GM12865 (cell line): ENCODE results near the gene HOXB9.

Experiments
- DNase-seq: peaks from one replicate; pipeline ENCODE4 v3.0.0; 2010; ENCODE audit warnings: low read depth
- H3K4me3 ChIP-seq: 2 replicates; pipeline ENCODE4 v1.5.1; 2011; ENCODE audit warnings: mild to moderate bottlenecking, low read depth, low read length, control low read depth
- TF ChIP-seq, protein P1 (sequence below): IDR thresholded peaks from 2 replicates; pipeline ENCODE4 v1.5.1; 2011; ENCODE audit warnings: low read length, control low read depth, low read depth, inconsistent platforms; ENCODE audit not compliant: insufficient read depth; ENCODE audit errors: missing control alignments

Gene HOXB9

DNA sequence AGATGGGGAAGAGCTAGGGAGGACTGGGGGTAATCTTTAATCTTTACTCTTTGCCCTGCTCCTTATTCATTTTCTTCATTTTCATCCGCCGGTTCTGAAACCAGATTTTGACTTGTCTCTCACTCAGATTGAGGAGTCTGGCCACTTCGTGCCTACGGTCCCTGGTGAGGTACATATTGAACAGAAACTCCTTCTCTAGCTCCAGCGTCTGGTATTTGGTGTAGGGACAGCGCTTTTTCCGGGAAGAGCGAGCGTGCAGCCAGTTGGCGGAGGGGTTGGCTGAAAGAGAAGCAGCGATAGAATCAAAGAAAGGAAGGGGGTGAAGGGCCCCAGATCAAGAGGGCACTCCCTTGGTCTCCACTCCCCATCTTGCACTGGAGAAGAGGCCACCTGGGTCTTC, 3.3 kb downstream of the HOXB9 start:
- TF ChIP-seq, protein P1, sequence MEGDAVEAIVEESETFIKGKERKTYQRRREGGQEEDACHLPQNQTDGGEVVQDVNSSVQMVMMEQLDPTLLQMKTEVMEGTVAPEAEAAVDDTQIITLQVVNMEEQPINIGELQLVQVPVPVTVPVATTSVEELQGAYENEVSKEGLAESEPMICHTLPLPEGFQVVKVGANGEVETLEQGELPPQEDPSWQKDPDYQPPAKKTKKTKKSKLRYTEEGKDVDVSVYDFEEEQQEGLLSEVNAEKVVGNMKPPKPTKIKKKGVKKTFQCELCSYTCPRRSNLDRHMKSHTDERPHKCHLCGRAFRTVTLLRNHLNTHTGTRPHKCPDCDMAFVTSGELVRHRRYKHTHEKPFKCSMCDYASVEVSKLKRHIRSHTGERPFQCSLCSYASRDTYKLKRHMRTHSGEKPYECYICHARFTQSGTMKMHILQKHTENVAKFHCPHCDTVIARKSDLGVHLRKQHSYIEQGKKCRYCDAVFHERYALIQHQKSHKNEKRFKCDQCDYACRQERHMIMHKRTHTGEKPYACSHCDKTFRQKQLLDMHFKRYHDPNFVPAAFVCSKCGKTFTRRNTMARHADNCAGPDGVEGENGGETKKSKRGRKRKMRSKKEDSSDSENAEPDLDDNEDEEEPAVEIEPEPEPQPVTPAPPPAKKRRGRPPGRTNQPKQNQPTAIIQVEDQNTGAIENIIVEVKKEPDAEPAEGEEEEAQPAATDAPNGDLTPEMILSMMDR, result no peak
- DNase-seq, result no peak
- H3K4me3 ChIP-seq, result no peak overlapping the region

DNA sequence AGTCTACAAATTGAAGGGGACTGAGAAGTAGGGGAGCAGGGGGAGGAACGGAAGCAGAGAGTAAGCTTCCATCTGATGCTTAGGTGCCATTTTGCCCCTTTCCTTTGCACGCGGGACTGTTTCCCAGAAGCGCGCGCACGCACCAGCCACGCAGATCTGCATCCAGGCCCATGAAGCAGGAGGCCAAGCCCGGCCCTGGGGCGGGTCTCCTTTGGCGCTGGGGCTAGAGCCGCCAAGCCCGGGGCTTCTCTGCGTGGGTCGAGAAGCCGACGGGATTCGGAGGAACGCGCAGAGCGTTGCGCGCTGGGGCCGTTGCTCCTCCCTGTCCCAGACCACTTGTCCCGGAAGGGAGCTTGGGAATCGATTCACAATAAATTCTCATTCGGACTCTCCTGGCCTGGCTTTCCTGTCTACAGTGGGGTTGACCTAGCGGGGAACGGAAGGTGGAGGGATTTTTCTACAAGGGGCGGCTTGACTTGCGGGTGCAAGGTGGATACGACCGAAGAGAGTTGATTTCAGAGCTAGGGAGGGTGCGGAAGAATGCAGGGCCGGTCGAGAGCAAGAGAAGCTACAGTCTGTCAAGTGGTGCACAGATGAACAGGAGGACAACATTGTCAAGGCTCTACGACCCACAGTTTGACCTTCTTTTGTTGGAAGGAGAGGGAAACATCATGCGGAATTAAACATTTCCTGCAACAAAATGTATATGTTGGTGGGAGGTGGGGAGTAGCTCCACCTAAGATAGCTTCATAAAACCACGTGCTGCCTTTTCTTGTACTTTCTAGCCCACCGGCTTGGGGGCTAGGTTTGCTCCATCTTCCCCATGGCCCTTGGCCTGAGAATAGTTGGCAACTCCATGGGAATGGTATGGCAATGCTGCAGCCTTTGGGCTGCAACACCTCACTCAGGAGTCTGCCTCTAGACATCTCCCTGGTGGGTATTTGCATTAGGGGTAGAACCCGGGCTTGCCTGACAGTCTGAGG, 4.5 kb downstream of the HOXB9 start:
- H3K4me3 ChIP-seq, result no peak overlapping the region
- TF ChIP-seq, protein P1, result no peak
- DNase-seq, result no peak

DNA sequence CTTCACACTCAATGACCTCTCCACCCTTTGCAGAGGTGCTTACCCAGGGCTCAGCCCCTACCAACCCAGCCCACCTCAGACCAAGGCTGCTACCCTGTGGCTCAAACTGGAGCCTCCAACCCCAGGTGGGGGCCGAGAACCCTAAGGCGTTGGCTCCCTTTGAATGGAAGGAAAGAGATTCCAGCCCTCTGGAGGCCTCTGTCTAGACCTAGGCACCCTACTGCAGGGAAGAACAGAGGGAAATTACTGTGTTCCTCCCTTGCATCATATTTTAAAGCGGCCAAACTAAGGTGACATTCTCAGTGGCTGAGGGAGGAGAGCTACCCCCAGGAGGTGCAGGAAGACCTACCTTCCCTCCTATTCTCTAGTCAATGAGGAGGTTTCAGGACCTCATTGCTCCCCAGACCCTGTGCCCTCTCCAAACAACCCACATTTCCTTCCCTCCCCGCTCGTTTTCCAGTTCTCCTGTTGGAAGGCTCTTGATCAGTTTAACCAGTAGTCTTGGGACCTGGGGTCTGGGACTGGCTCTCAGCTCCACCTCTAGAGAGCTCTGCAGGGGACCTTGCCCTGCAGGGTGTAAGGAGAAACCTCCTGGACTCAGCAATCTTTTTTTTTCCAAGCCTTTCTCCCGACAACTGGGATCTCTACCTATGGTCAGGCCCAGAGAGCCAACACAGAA, 5.6 kb downstream of the HOXB9 start:
- H3K4me3 ChIP-seq, result no peak overlapping the region
- TF ChIP-seq, protein P1, result no peak
- no peak for DNase-seq

DNA sequence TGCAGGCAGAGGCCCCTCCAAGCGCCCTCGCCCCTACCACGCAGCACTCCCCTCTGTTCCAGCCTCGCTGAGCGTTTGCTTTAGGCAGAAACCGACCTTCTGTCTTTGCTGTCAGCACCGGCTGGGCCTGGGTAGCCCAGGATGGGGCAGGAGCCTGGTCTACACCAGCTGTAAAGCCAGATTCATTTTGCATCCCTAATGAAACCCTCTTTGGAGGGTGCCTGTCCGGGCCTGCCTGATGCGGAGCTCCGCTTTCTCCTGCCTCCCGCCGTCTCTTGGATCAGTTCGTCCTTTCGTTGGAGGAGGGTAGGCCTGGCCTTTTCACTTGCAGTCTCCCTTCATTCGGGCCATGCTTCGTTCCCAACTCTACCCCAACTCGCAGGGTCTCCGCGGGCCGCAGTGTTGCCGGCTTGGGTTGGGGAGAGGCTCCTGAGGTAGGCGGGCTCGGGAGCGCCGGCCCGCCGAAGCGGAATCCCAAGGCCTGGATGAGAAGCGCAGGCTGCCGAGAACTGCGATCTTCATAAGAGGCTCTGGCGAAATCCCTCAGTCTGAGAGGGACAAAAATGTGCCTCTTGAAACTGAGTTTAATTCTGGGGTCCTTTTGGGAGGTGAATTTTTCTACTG, 6.2 kb downstream of the HOXB9 start:
- DNase-seq, result no peak
- TF ChIP-seq, protein P1, result no peak
- H3K4me3 ChIP-seq, result no peak overlapping the region

DNA sequence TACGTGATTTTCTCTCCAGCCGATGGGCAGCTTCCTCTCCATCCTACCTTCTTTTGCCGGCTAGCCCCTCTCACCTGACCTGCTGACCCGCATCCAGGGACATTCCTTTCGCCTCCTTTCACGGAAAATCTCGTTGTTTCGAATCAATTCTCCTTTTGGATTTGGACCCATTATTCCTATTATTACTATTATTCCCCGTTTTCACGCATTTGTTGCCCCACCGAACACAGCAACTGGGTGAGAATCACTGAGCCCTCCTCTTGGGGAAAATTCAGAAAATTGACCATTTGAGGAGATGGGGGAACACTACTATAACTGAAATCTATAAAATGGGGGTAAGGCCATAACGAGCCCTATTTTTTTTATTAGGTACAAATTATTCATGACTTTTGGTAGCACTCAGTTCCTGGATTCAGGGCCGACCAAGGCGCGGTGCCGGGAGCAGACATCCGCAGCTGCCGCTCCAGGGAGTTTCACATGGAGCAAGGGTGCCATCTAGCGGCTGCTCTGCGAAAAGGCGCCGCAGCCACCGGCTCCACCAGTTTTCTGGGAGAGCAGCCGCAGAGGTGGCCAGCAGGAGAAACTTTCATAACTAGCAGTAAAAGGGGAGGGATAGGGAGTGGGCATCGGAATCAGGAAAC, 7.8 kb downstream of the HOXB9 start:
- TF ChIP-seq, protein P1, result peak; percentile 81
- DNase-seq, result peak; percentile 77
- no peak overlapping the region for H3K4me3 ChIP-seq

DNA sequence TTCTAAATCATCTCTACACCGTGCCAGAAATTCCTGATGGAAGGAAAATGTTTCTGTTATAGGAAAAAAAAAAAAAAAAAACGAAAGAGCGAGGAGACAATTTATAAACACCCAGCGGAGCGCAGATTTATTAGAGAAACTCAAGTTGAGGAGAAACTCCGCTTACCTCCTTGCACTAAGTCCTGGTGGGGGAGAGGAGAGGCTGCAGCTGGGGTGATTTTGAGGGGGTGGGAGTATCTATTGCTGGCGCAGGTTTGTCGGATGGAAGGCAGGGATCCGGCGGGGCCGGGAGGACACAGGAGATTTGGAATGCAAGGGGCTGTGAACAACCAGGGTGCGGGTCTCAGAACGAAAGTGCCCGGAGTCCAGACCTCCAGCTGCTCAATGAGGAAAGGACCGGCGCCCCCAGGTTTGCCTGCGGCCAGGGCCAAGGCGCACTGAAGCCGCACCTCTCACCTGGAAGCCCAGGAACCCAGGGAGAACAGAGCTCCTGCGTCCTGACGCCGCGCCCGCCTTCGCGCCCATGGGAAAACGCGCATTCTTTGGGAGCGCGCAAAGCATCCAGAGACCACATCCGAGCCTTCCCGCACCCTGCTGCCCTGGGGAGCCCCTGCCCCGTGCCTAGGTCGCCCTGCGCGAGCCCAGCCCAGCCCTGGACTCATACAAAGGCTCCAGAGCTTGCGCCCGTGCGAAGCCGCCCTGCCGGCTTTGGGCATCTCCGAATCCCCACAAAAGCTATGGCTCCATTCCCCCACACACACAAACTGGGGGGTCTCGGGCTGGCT, 8.5 kb downstream of the HOXB9 start:
- DNase-seq, result no peak
- no peak overlapping the region for H3K4me3 ChIP-seq
- TF ChIP-seq, protein P1, result no peak
